Breast epithelium (tissue), 4 donors: ENCODE data around the gene CRTC3. TPM values are rescaled to one million over a fixed set of nuclear protein-coding genes. Genes with fewer than 3 reads are reported as not detected.

Experiments
- DNase-seq, 2 donors: peaks; one replicate each; pipeline ENCODE4 v3.0.0-alpha.2; 2019; ENCODE audit warnings: low spot score in 2 of 2
- H3K27ac ChIP-seq, 2 donors: fragments of 200-600 bp; sonication (generic) in 1 of 2; one replicate each; pipeline ENCODE4 v1.5.1; 2016 to 2019; ENCODE audit warnings: mild to moderate bottlenecking in 1 of 2
- H3K27me3 ChIP-seq, 2 donors: fragments of 200-600 bp; sonication (generic) in 1 of 2; one replicate each; pipeline versions ENCODE4 v1.5.1 to v1.6.0; 2017 to 2019; ENCODE audit warnings: control low read depth in 1 of 2, mild to moderate bottlenecking in 1 of 2
- H3K36me3 ChIP-seq: fragments of 200-600 bp; one replicate; pipeline ENCODE4 v1.5.1; 2019
- H3K4me1 ChIP-seq, 2 donors: fragments of 200-600 bp; sonication (generic); one replicate each; pipeline ENCODE4 v1.5.1; 2016 to 2019; ENCODE audit warnings: control low read depth in 1 of 2
- H3K4me3 ChIP-seq, 3 donors: fragments of 200-600 bp; sonication (generic); 1 replicate in 2 of 3; 2 replicates in 1 of 3; pipeline ENCODE4 v1.5.1; 2016 to 2019; ENCODE audit warnings: mild to moderate bottlenecking in 3 of 3, moderate library complexity in 2 of 3
- H3K9me3 ChIP-seq, 2 donors: fragments of 200-600 bp; sonication (generic) in 1 of 2; one replicate each; pipeline ENCODE4 v1.5.1; 2016 to 2019; ENCODE audit warnings: control low read depth in 1 of 2
- CTCF ChIP-seq, 3 donors: fragments of 450-650 bp; IDR thresholded peaks; one replicate each; pipeline ENCODE4 v1.5.1; 2016 to 2017; ENCODE audit warnings: antibody characterized with exemption in 3 of 3, mild to moderate bottlenecking in 3 of 3, moderate library complexity in 3 of 3
- POLR2A ChIP-seq: fragments of 450-650 bp; IDR thresholded peaks from one replicate; pipeline ENCODE4 v1.6.1; 2016; ENCODE audit warnings: antibody characterized with exemption, mild to moderate bottlenecking, moderate library complexity
- POLR2AphosphoS5 ChIP-seq, 3 donors: sonication (generic); formaldehyde crosslinking; IDR thresholded peaks; one replicate each; pipeline ENCODE4 v1.6.1; 2017; ENCODE audit warnings: antibody characterized with exemption in 3 of 3
- intact Hi-C: fragments of 100-400 bp; cut with DNase I; formaldehyde crosslinking; loops from one replicate; pipeline ENCODE4 v1.15.1; 2023; ENCODE audit warnings: low total_unique reads
- total RNA-seq, 3 donors: library from RNA; depleted of rRNA; stranded (reverse); fragments of >200 nt; gene quantifications; one replicate each; pipeline ENCODE4 v1.1.0, GENCODE V29; 2016

The CRTC3 gene
- total RNA-seq, 3 donors from 2014 or later: 29.4 to 40.6 (median 36.2) TPM

GRCh38 chr15:90580946-90581345 lies 51.2 kb downstream of the CRTC3 start:
- Histone ChIP-seq H3K4me1 (no peaks in the 10 kb centered on the region), H3K4me3 (no peak overlapping the region), H3K9me3 (no peaks in the 10 kb centered on the region), H3K27me3 (no peaks in the 10 kb centered on the region), H3K36me3 (no peaks in the 10 kb centered on the region), H3K27ac (no peak overlapping the region)
- DNase-seq: no peak
- TF ChIP-seq POLR2A (no peak), CTCF (IDR thresholded peaks at IDR 0.05) (no peak)
- intact Hi-C loops: no loop called here

- no peak for TF ChIP-seq CTCF (IDR thresholded peaks at IDR 0.05)
- no peak for TF ChIP-seq POLR2A
- TF ChIP-seq POLR2AphosphoS5 (IDR thresholded peaks at IDR 0.05): no peak
- Histone ChIP-seq H3K4me1 (no peaks in the 10 kb centered on the region), H3K27ac (no peak overlapping the region), H3K36me3 (no peaks in the 10 kb centered on the region), H3K9me3 (no peaks in the 10 kb centered on the region), H3K27me3 (no peaks in the 10 kb centered on the region), H3K4me3 (no peak overlapping the region)
- intact Hi-C loops: no loop called here
- DNase-seq: no peak
Observed at GRCh38 chr15:90581771-90582352, 52.1 kb downstream of the CRTC3 start.

GRCh38 chr15:90582553-90582952 lies 52.8 kb downstream of the CRTC3 start:
- H3K9me3 ChIP-seq: no peaks in the 10 kb centered on the region
- no peak overlapping the region for H3K4me3 ChIP-seq
- no peak for DNase-seq
- no peaks in the 10 kb centered on the region for H3K4me1 ChIP-seq
- no peaks in the 10 kb centered on the region for H3K36me3 ChIP-seq
- no peak for TF ChIP-seq POLR2A
- no peak for TF ChIP-seq CTCF (IDR thresholded peaks at IDR 0.05)
- no peak for TF ChIP-seq POLR2AphosphoS5 (IDR thresholded peaks at IDR 0.05)
- H3K27ac ChIP-seq: no peak overlapping the region
- intact Hi-C loops: no loop called here
- H3K27me3 ChIP-seq: no peaks in the 10 kb centered on the region

GRCh38 chr15:90583471-90584252 lies 53.9 kb downstream of the CRTC3 start:
- no peaks in the 10 kb centered on the region for H3K27me3 ChIP-seq
- no peaks in the 10 kb centered on the region for H3K4me1 ChIP-seq
- intact Hi-C loops: no loop called here
- no peaks in the 10 kb centered on the region for H3K9me3 ChIP-seq
- H3K4me3 ChIP-seq: no peak overlapping the region
- TF ChIP-seq CTCF (IDR thresholded peaks at IDR 0.05) (no peak), POLR2A (no peak), POLR2AphosphoS5 (IDR thresholded peaks at IDR 0.05) (no peak)
- no peak overlapping the region for H3K27ac ChIP-seq
- DNase-seq: no peak
- H3K36me3 ChIP-seq: no peaks in the 10 kb centered on the region

GRCh38 chr15:90584841-90585240 lies 55.1 kb downstream of the CRTC3 start:
- TF ChIP-seq POLR2AphosphoS5 (IDR thresholded peaks at IDR 0.05): no peak
- no peak for TF ChIP-seq CTCF (IDR thresholded peaks at IDR 0.05)
- no peak for TF ChIP-seq POLR2A
- no peak for DNase-seq
- Histone ChIP-seq H3K4me3 (no peak overlapping the region), H3K36me3 (no peaks in the 10 kb centered on the region), H3K9me3 (no peaks in the 10 kb centered on the region), H3K4me1 (no peaks in the 10 kb centered on the region), H3K27me3 (no peaks in the 10 kb centered on the region), H3K27ac (no peak overlapping the region)
- intact Hi-C loops: no loop called here
